KBM-7 (cell line): Measurements from ENCODE around the gene IP6K2.
A peak's percentile ranks its signal among the peaks of the same experiment; 100 is the strongest.

Source experiments
- DNase-seq: peaks from one replicate; pipeline ENCODE4 v3.0.0-alpha.2; 2015
- in situ Hi-C: fragments of 300-500 bp; cut with MboI; formaldehyde crosslinking; loops from 2 replicates; pipeline ENCODE4 v1.14.3; 2020; ENCODE audit warnings: low sequenced_read_pairs, low pct_unique_long_range_greater_than_20kb, mixed read lengths

IP6K2 gene

GRCh38 chr3:48694610-48695392, 22.2 kb downstream of the IP6K2 start:
- in situ Hi-C loops, result no loop called here
- DNase-seq, result no peak

GRCh38 chr3:48693826-48694225, 23.2 kb downstream of the IP6K2 start:
- in situ Hi-C loops, result no loop called here

GRCh38 chr3:48692551-48692950, 24.5 kb downstream of the IP6K2 start:
- in situ Hi-C loops, result no loop called here
- no peak for DNase-seq

More at GRCh38 chr3:48693826-48694225, 23.2 kb downstream of the IP6K2 start:
- no peak for DNase-seq

- in situ Hi-C loops, result no loop called here
- no peak for DNase-seq
Observed at GRCh38 chr3:48690846-48691458, 26.1 kb downstream of the IP6K2 start.

- in situ Hi-C loops, result no loop called here
- DNase-seq, result no peak
Observed at GRCh38 chr3:48689384-48689783, 27.6 kb downstream of the IP6K2 start.

- in situ Hi-C loops, result no loop called here
- DNase-seq, result no peak
Observed at GRCh38 chr3:48688737-48689075, 28.3 kb downstream of the IP6K2 start.

- in situ Hi-C loops, result no loop called here
- no peak for DNase-seq
Observed at GRCh38 chr3:48688032-48688736, 28.8 kb downstream of the IP6K2 start.

GRCh38 chr3:48687220-48687678, 29.8 kb downstream of the IP6K2 start:
- no peak for DNase-seq
- in situ Hi-C loops, result no loop called here

- in situ Hi-C loops, result no loop called here
- no peak for DNase-seq
Observed at GRCh38 chr3:48686538-48687219, 30.3 kb downstream of the IP6K2 start.

GRCh38 chr3:48685603-48686511, 31.2 kb downstream of the IP6K2 start, which contains the start of gene NCKIPSD:
NCKIPSD (minus strand) TSS chr3:48685915; CDS start chr3:48685807, 108 bp downstream.
- in situ Hi-C loops, result no loop called here
- peak; percentile 87 for DNase-seq

GRCh38 chr3:48685293-48685602, 31.8 kb downstream of the IP6K2 start:
- DNase-seq, result no peak
- in situ Hi-C loops, result no loop called here

GRCh38 chr3:48684480-48685143, 32.4 kb downstream of the IP6K2 start:
- in situ Hi-C loops, result no loop called here
- DNase-seq, result peak; percentile 62

- DNase-seq, result no peak
- in situ Hi-C loops, result no loop called here
Observed at GRCh38 chr3:48684054-48684349, 33.0 kb downstream of the IP6K2 start.

- DNase-seq, result no peak
- in situ Hi-C loops, result no loop called here
Observed at GRCh38 chr3:48682786-48683185, 34.2 kb downstream of the IP6K2 start.

- DNase-seq, result no peak
- in situ Hi-C loops, result no loop called here
Observed at GRCh38 chr3:48681974-48682610, 34.9 kb downstream of the IP6K2 start.

GRCh38 chr3:48681541-48681880, 35.5 kb downstream of the IP6K2 start:
- no peak for DNase-seq
- in situ Hi-C loops, result no loop called here

- DNase-seq, result no peak
- in situ Hi-C loops, result no loop called here
Observed at GRCh38 chr3:48680811-48681540, 36.0 kb downstream of the IP6K2 start.
